Mesenchymal stem cell (in vitro differentiated cells and primary cell): Measurements from ENCODE around the gene DLX2.

Experiments used
- DNase-seq: peaks from one replicate; pipeline ENCODE4 v3.0.0-alpha.2; 2013
- H2AFZ ChIP-seq: one replicate; pipeline ENCODE4 v1.6.1; 2013; ENCODE audit warnings: low read depth, mild to moderate bottlenecking, control low read depth, inconsistent platforms, low read length, moderate library complexity
- H2AK5ac ChIP-seq: 2 replicates; pipeline ENCODE4 v1.6.1; 2013; ENCODE audit warnings: low read length, moderate library complexity, mild to moderate bottlenecking, inconsistent platforms; ENCODE audit not compliant: severe bottlenecking
- H2BK120ac ChIP-seq: one replicate; pipeline ENCODE4 v1.6.1; 2013; ENCODE audit warnings: low read depth, mild to moderate bottlenecking, inconsistent platforms, low read length, moderate library complexity
- H2BK12ac ChIP-seq, 2 experiments: one replicate each; pipeline ENCODE4 v1.6.1; 2013; ENCODE audit warnings: inconsistent platforms in 2 of 2, low read length in 2 of 2, mild to moderate bottlenecking in 2 of 2, moderate library complexity in 2 of 2, control low read depth in 1 of 2
- H2BK15ac ChIP-seq: one replicate; pipeline ENCODE4 v1.6.1; 2013; ENCODE audit warnings: mild to moderate bottlenecking, low read depth, inconsistent platforms; ENCODE audit not compliant: poor library complexity, severe bottlenecking
- H2BK5ac ChIP-seq: 2 replicates; pipeline ENCODE4 v1.6.1; 2013; ENCODE audit warnings: low read depth, mild to moderate bottlenecking, low read length, control low read depth, inconsistent platforms; ENCODE audit not compliant: poor library complexity, severe bottlenecking
- H3K14ac ChIP-seq, 2 experiments: one replicate each; pipeline ENCODE4 v1.6.1; 2013; ENCODE audit warnings: inconsistent platforms in 2 of 2, low read length in 2 of 2, control low read depth in 1 of 2, mild to moderate bottlenecking in 1 of 2, moderate library complexity in 1 of 2
- H3K18ac ChIP-seq, 2 experiments: one replicate each; pipeline ENCODE4 v1.6.1; 2013; ENCODE audit warnings: inconsistent platforms in 2 of 2, low read length in 2 of 2, control low read depth in 1 of 2, low read depth in 1 of 2, mild to moderate bottlenecking in 1 of 2
- H3K23ac ChIP-seq, 2 experiments: one replicate each; pipeline ENCODE4 v1.6.1; 2013; ENCODE audit warnings: inconsistent platforms in 2 of 2, low read length in 2 of 2, mild to moderate bottlenecking in 2 of 2, moderate library complexity in 2 of 2, control low read depth in 1 of 2
- H3K27ac ChIP-seq: 2 replicates; pipeline ENCODE4 v1.5.1; 2013; ENCODE audit warnings: mild to moderate bottlenecking, moderate library complexity, low read length, control low read depth, inconsistent platforms; ENCODE audit not compliant: poor library complexity, severe bottlenecking
- H3K27me3 ChIP-seq, 2 experiments: 2 replicates each; pipeline versions ENCODE4 v1.6.1 to v1.7.0; 2013; ENCODE audit warnings: low read length in 2 of 2, mild to moderate bottlenecking in 2 of 2, moderate library complexity in 2 of 2, control low read depth in 1 of 2, inconsistent platforms in 1 of 2; ENCODE audit not compliant: control insufficient read depth in 1 of 2, insufficient read depth in 1 of 2
- H3K36me3 ChIP-seq, 2 experiments: 2 replicates each; pipeline versions ENCODE4 v1.6.1 to v1.7.0; 2013; ENCODE audit warnings: low read length in 2 of 2, control low read depth in 1 of 2, inconsistent platforms in 1 of 2, low read depth in 1 of 2, mild to moderate bottlenecking in 1 of 2; ENCODE audit not compliant: insufficient read depth in 2 of 2, control insufficient read depth in 1 of 2
- H3K4ac ChIP-seq, 2 experiments: one replicate each; pipeline ENCODE4 v1.6.1; 2013; ENCODE audit warnings: inconsistent platforms in 2 of 2, low read length in 2 of 2, mild to moderate bottlenecking in 2 of 2, moderate library complexity in 2 of 2, control low read depth in 1 of 2, low read depth in 1 of 2
- H3K4me1 ChIP-seq: 2 replicates; pipeline ENCODE4 v1.6.1; 2013; ENCODE audit warnings: low read depth, low read length, control low read depth; ENCODE audit not compliant: control insufficient read depth, insufficient read depth
- H3K4me2 ChIP-seq: 2 replicates; pipeline ENCODE4 v1.6.1; 2013; ENCODE audit warnings: low read length, mild to moderate bottlenecking, inconsistent platforms; ENCODE audit not compliant: poor library complexity, severe bottlenecking
- H3K4me3 ChIP-seq, 2 experiments: 2 replicates each; pipeline versions ENCODE4 v1.5.1 to v1.7.0; 2013; ENCODE audit warnings: low read length in 2 of 2, mild to moderate bottlenecking in 2 of 2, control low read depth in 1 of 2, low read depth in 1 of 2; ENCODE audit not compliant: insufficient read depth in 1 of 2
- H3K79me1 ChIP-seq: replicated peaks from 2 replicates; pipeline ENCODE4 v1.6.1; 2013; ENCODE audit warnings: mild to moderate bottlenecking, control low read depth, low read length, inconsistent platforms; ENCODE audit not compliant: poor library complexity, severe bottlenecking
- H3K9ac ChIP-seq: 2 replicates; pipeline ENCODE4 v1.7.0; 2013; ENCODE audit warnings: mild to moderate bottlenecking, low read length, moderate library complexity
- H3K9me3 ChIP-seq: 2 replicates; pipeline ENCODE4 v1.7.0; 2013; ENCODE audit warnings: mild to moderate bottlenecking, low read length; ENCODE audit not compliant: control insufficient read depth
- H4K8ac ChIP-seq: one replicate; pipeline ENCODE4 v1.6.1; 2013; ENCODE audit warnings: inconsistent platforms, mild to moderate bottlenecking, low read length, moderate library complexity
- H4K91ac ChIP-seq: one replicate; pipeline ENCODE4 v1.6.1; 2013; ENCODE audit warnings: mild to moderate bottlenecking, low read length, inconsistent platforms
- WGBS: methylation state at CpG from one replicate; pipeline ENCODE4 v1.1.7; 2013; ENCODE audit warnings: mixed read lengths; 5-methylcytosine and 5-hydroxymethylcytosine counted together

DLX2 gene

GRCh38 chr2:172091000-172091641, 11.6 kb downstream of the DLX2 start:
- H3K23ac ChIP-seq = no peak overlapping the region
- H3K4me1 ChIP-seq = peaks cover 35% of the 10 kb centered on the region
- no peak overlapping the region for H2BK5ac ChIP-seq
- no peak overlapping the region for H2BK120ac ChIP-seq
- peaks cover 94 to 99% of the 10 kb centered on the region in 2 experiments for H3K27me3 ChIP-seq
- no peaks in the 10 kb centered on the region for H3K36me3 ChIP-seq
- H3K18ac ChIP-seq = no peak overlapping the region
- H3K9me3 ChIP-seq = peaks cover 2% of the 10 kb centered on the region
- H3K79me1 ChIP-seq = no peaks in the 10 kb centered on the region
- H4K91ac ChIP-seq = no peak overlapping the region
- H2BK15ac ChIP-seq = no peak overlapping the region
- H3K4ac ChIP-seq = no peak overlapping the region
- no peak overlapping the region for H3K14ac ChIP-seq
- no peak overlapping the region for H3K4me2 ChIP-seq
- H3K9ac ChIP-seq = no peak overlapping the region
- WGBS = 2% methylated on average over 5 of the region's 13 CpGs
- H4K8ac ChIP-seq = no peak overlapping the region
- no peak overlapping the region for H2BK12ac ChIP-seq
- H2AK5ac ChIP-seq = no peak overlapping the region
- H3K27ac ChIP-seq = no peak overlapping the region
- no peak overlapping the region for H3K4me3 ChIP-seq
- no peak for DNase-seq
- H2AFZ ChIP-seq = no peak overlapping the region

- Histone ChIP-seq H3K23ac (peak overlapping the region in 1 of 2 experiments; percentile 63), H4K8ac (no peak overlapping the region), H3K79me1 (no peaks in the 10 kb centered on the region), H3K36me3 (no peaks in the 10 kb centered on the region), H2AK5ac (no peak overlapping the region), H3K18ac (no peak overlapping the region), H4K91ac (no peak overlapping the region), H2BK12ac (no peak overlapping the region), H2AFZ (no peak overlapping the region), H3K14ac (no peak overlapping the region), H2BK120ac (no peak overlapping the region), H2BK5ac (no peak overlapping the region), H3K4ac (no peak overlapping the region), H3K27me3 (peaks cover 95 to 99% of the 10 kb centered on the region in 2 experiments), H3K9ac (no peak overlapping the region), H3K27ac (no peak overlapping the region), H2BK15ac (no peak overlapping the region), H3K4me1 (peaks cover 32% of the 10 kb centered on the region), H3K4me2 (no peak overlapping the region), H3K4me3 (no peak overlapping the region), H3K9me3 (peaks cover 2% of the 10 kb centered on the region)
- no peak for DNase-seq
- WGBS = 3% methylated on average over 39 of the region's 39 CpGs
These were observed 12.4 kb downstream of the DLX2 start for GRCh38 chr2:172090044-172090961.

- H2AFZ ChIP-seq = no peak overlapping the region
- no peak overlapping the region for H3K18ac ChIP-seq
- peaks cover 2% of the 10 kb centered on the region for H3K9me3 ChIP-seq
- no peak overlapping the region for H3K4me3 ChIP-seq
- peaks cover 30% of the 10 kb centered on the region for H3K4me1 ChIP-seq
- peaks cover 94 to 96% of the 10 kb centered on the region in 2 experiments for H3K27me3 ChIP-seq
- H3K79me1 ChIP-seq = no peaks in the 10 kb centered on the region
- H2BK15ac ChIP-seq = no peak overlapping the region
- H4K91ac ChIP-seq = no peak overlapping the region
- no peak overlapping the region for H3K4me2 ChIP-seq
- H2AK5ac ChIP-seq = no peak overlapping the region
- 35% methylated on average over 6 of the region's 7 CpGs for WGBS
- H3K4ac ChIP-seq = no peak overlapping the region
- H2BK120ac ChIP-seq = no peak overlapping the region
- no peak overlapping the region for H4K8ac ChIP-seq
- no peak overlapping the region for H3K14ac ChIP-seq
- H3K23ac ChIP-seq = no peak overlapping the region
- H3K9ac ChIP-seq = no peak overlapping the region
- H2BK5ac ChIP-seq = no peak overlapping the region
- H2BK12ac ChIP-seq = no peak overlapping the region
- no peak overlapping the region for H3K27ac ChIP-seq
- no peak for DNase-seq
- H3K36me3 ChIP-seq = no peaks in the 10 kb centered on the region
These were observed 13.1 kb downstream of the DLX2 start for GRCh38 chr2:172089633-172090032.

- Histone ChIP-seq H2AFZ (no peak overlapping the region), H2BK12ac (no peak overlapping the region), H3K14ac (no peak overlapping the region), H2BK120ac (no peak overlapping the region), H2BK15ac (no peak overlapping the region), H3K4me2 (no peak overlapping the region), H3K27me3 (peaks cover 94 to 97% of the 10 kb centered on the region in 2 experiments), H3K9ac (no peak overlapping the region), H3K79me1 (no peaks in the 10 kb centered on the region), H2BK5ac (no peak overlapping the region), H3K27ac (no peak overlapping the region), H3K9me3 (peaks cover 2% of the 10 kb centered on the region), H3K4ac (no peak overlapping the region), H3K36me3 (no peaks in the 10 kb centered on the region), H4K8ac (no peak overlapping the region), H3K4me3 (no peak overlapping the region), H3K23ac (no peak overlapping the region), H4K91ac (no peak overlapping the region), H2AK5ac (no peak overlapping the region), H3K18ac (no peak overlapping the region), H3K4me1 (peaks cover 31% of the 10 kb centered on the region)
- whole genome bisulfite sequencing = 26% methylated on average over 5 of the region's 10 CpGs
- DNase-seq = no peak
These were observed 13.6 kb downstream of the DLX2 start for GRCh38 chr2:172089005-172089504.
